GM21447 (cell line): ENCODE data around the gene TRIAP1.
"Not testable (repeated sequence)": the region's sequence is repeated elsewhere in the genome, so short reads cannot be mapped to it uniquely, and the experiment has no call there.

Source experiments
- ATAC-seq: cut with Tn5 transposase; IDR thresholded peaks from one replicate; pipeline ENCODE4 v1.9.1; 2021; ENCODE audit not compliant: unreplicated experiment

Gene TRIAP1

DNA sequence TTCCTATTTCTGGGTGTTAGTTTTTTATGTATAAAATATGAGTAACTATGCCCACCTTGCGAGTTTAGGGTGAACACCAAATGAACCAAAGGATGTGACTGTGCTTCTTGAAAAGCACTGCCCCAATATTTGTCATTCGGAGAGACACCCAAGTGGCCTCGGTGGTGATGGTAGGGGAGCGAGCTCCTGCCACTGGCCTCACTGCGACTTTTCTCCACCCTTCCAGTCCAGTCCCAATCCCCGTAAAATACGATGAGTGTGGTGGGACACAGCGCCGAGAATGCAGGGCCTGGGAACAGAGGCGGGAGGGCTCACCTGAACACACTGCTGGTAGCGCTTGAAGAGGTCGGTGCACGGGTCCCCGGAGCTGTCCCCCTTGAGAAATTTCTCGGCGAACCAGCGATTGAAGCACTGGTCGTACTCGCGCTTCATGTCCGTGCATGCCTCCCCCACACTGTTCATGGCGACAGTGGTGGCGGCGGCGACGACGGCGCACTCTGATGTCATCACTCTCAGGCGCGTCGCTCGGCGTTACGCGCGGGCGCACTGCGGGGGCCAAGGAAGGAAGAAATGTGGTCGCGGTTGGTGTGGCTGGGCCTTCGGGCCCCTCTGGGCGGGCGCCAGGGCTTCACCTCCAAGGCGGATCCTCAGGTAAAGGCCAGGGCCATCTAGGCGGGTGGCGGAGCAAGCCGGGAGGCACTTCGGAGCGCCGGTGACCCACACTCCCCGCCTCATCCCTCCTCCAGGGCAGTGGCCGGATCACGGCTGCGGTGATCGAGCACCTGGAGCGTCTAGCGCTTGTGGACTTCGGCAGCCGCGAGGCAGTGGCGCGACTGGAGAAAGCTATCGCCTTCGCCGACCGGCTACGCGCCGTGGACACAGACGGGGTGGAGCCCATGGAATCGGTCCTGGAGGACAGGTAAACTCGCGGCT, at the start of gene TRIAP1, which contains the start of gene GATC:
Gene TRIAP1 (minus strand): TSS at position 474 of the 933 bp plus-strand sequence. CDS start 12 bp downstream, at position 462.
Gene GATC (plus strand): TSS at position 534 of the 933 bp plus-strand sequence. CDS start 37 bp downstream, at position 571.
- peak; percentile 89 for ATAC-seq

DNA sequence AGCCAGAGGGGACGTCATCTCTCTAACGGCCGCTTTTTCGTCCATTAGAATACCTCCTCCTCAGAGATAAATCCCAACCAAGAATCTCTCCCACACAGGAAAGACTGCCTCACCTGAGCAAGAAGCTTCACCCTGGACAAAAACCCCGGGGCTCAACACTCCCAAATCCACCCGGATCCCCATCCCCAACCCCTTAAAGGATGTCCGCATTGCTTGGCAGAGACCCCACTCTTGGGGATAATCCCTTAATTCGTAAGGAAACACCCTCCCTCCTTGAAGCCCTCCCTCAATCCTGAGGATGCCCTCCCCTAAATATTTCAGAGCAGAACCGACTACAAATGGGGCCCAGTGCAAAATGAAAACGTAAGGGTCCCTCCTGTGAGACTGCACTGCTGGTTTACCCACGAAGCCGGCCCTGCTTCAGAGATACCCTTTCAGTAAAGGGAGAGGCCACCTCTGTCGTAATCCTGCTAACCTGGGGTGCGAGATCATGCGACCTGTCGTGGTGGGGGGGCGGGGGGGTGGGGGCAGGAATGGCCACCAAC, 49.1 kb upstream of the TRIAP1 start:
- ATAC-seq, result no peak

GRCh38 chr12:120490833-120491512, 44.8 kb upstream of the TRIAP1 start:
- ATAC-seq, result no peak

DNA sequence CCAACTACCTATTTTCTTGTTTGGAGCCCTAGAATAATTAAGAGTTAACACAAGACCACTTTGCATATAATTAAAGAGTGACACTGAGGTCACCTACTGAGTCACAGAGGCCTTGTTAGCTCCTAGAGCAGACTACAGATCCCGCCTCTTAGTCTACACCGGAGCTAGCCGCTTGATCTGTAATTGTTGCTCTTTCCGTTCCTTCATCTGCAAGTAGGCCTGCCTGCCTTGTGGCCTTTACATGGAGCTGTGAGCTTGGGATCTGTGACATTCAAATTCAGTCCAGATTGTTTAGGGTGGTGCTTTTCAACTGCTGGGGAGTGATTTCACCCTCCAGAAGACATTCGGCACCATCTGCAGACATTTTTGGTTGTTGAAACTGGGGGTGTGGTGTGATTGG, 44.1 kb upstream of the TRIAP1 start:
- no peak for ATAC-seq

DNA sequence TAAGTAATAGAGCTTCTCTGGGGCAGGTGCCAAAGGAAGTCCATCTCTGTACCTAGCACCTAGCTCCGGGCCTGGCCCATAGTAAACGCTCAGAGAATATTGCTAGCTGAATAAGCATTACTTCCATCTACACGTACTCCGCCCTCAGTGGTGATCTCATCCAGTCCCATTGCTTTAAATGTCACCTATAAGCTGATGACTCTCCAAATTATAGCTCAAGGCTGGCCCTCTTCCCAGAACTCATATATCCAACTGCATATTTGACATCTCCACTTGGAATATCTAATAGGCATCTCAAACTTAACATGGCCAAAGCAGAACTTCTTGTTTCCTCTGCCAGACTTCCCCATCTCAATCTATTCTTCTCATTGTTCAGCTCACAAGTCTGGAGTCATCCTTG, 42.8 kb upstream of the TRIAP1 start:
- no peak for ATAC-seq

DNA sequence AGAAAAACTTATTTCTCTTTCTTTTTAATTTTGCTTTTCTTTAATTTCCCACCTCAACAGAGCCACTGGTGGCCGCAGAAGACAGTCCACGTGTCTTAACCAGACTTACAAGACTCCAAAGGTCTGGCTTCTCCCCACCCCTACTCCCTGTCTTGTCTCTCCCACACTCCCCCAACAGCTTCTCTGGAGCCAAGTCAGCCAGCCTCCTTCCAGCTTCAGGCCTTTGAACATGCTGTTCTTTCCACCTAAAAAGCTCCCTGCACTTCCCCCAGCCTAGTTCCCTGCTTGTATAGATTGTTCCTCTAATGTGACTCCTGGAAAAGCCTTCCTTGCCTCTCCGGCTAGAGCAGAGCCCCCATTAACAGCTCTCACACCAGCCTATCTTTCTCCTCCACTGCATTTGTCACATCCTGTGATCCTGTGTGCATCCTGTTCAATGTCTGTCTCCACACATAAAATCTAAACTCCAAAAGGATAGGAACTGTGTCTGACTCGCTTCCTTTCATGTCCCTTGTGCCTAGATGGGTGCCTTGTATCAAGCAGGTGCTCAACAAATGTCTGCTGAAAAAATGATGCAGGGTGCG, 42.0 kb upstream of the TRIAP1 start:
- ATAC-seq, result no peak

DNA sequence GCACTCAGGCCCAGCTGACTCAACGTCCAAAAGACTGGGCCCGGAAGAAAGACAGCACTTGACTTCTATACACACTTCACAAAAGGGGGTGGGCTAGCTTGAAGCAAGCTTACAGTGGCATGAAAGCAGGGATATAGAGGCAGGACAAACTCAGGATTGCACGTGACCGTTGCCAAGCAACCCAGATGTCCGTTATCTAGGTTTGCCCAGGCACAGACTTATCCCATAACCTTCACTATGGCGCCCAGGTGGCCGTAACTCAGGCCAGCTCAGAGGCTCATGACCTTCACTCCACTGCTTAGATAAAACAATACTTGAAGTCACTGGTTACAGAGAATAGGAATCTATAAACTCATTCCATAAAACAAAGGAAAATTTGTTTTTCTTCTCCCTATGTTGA, 41.4 kb upstream of the TRIAP1 start:
- ATAC-seq, result not testable (repeated sequence)

GRCh38 chr12:120485961-120486881, 40.0 kb upstream of the TRIAP1 start:
- no peak for ATAC-seq

DNA sequence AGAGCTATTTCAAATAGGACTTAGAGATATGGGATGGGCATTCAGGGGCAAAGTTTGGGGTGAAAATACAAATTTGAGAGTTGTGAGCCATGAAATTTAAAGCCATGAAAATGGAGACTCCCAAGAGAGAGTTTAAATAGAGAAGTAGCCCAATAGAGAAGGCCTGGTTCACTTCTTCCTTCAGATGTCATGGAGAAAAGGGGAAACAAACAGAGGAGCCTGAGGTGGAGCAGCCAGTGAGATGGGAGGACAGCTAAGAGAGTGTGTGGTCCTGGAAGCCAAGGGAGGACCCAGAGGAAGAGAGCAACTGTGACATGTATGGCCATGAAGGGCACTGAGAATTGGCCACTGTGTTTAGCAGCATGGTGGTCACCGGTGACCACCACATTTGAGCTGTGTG, 37.4 kb upstream of the TRIAP1 start:
- ATAC-seq, result no peak

- ATAC-seq, result no peak
These were observed 35.0 kb upstream of the TRIAP1 start for GRCh38 chr12:120481022-120481767.

DNA sequence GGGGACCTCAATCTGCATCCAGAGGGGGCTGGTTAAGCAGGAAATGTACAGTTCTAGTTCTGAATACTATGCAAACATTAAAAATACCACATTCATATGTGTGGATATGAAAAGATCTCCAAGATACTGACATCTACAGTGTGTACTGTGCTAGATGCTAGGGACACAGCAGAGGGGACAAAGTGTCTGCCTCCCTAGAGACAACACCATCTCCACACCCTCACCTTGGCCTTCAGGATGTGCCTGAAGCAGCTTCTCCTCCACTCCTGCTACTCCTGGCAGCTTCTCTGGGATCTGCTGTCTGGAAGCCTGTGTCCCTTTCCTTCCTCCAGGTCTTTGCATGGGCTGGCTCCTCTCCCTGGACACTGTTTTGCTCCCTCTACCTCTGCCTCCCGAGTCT, 34.0 kb upstream of the TRIAP1 start:
- no peak for ATAC-seq

GRCh38 chr12:120479458-120479857, 33.3 kb upstream of the TRIAP1 start:
- no peak for ATAC-seq

DNA sequence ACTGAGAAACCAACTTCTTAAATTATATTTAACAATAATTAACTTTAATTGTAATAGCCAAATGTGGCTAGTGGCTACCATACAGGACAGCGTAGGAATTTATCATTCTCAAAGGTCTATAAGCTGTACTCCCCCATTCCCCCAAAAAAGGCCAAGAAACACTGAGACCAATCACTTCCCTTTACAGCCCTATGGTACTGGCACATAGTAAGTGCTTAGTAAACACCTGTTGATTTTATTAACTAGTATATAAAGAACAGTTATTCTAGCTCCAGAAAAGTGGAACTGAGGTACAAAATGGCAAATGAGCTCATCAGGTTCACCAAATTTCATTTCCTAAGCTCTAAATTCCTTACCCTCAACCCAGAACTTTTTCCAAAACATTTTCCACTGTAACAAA, 29.5 kb upstream of the TRIAP1 start:
- no peak for ATAC-seq

GRCh38 chr12:120474616-120474960, 28.4 kb upstream of the TRIAP1 start:
- no peak for ATAC-seq

DNA sequence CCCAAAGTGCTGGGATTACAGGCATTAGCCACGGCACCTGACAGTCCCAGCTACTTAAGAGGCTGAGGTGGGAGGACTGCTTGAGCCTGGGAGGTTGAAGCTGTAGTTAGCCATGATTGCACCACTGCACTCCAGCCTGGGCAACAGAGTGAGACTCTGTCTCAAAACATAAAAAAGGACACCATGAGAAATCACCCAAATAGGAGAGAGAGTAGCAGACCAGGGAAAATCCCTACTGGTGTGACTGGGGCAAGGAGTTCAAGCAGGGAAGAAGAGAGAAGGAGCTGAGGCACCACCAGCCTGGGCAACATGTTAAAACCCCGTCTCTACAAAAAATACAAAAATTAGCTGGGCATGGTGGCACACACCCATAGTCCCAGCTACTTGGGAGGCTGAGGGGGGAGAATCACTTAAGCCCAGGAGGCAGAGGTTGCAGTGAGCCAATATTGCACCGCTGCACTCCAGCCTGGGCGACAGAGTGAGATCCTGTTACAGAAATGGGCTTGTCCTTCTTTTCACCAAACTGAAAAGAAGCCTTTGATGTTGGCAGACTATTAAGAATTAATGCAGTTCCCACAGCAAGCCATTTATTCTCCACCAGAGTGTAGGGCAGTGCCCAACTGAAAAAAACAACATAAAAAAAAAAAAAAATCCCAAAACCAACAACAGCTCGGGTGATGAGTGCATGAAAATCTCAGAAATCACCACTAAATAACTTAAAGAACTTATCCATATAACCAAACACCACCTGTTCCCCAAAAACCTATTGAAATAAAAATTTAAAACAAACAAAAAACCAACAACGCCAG, 27.8 kb upstream of the TRIAP1 start:
- ATAC-seq, result no peak

- ATAC-seq, result no peak
These were observed 26.3 kb upstream of the TRIAP1 start for GRCh38 chr12:120472521-120472920.

DNA sequence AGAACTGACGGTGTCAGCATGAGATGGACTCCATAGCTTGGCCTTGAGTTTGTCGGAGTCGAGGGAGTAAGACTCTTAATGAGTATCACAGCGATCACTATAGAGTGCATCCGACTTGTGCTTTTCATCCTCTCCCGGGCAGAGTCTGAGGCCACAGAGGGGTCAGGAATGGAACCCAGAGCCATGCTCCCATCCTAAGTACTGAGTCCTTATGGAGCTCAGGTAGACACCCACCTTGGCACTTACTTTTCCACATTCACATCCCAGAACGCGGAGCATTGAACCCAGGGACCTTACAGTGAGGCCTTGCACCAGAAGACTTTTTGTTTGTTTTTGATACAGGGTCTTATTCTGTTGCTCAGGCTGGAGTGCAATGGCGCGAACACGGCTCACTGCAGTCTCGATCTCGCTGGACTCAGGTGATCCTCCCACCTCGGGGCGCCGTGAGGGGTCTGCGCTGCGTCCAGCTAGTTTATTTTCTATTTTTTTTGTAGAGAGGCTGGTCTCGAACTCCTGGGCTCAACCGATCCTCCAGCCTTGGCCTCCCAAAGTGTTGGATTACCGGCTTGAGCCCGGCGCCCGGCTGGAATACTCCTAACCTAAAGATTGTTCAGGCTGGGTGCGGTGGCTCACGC, 24.1 kb upstream of the TRIAP1 start:
- ATAC-seq, result peak; percentile 11

GRCh38 chr12:120469450-120470149, 23.4 kb upstream of the TRIAP1 start, which contains the start of gene SRSF9:
Gene SRSF9 (minus strand): TSS chr12:120469748. CDS start chr12:120469609, 139 bp downstream.
- ATAC-seq, result peak; percentile 81
